ENCODE data around the gene EP300. TPM values are rescaled to one million over a fixed set of nuclear protein-coding genes. Genes with fewer than 3 reads are reported as not detected.

Gene EP300
- total RNA-seq, 1 experiment from 2014 or later: 17.8 TPM

DNA sequence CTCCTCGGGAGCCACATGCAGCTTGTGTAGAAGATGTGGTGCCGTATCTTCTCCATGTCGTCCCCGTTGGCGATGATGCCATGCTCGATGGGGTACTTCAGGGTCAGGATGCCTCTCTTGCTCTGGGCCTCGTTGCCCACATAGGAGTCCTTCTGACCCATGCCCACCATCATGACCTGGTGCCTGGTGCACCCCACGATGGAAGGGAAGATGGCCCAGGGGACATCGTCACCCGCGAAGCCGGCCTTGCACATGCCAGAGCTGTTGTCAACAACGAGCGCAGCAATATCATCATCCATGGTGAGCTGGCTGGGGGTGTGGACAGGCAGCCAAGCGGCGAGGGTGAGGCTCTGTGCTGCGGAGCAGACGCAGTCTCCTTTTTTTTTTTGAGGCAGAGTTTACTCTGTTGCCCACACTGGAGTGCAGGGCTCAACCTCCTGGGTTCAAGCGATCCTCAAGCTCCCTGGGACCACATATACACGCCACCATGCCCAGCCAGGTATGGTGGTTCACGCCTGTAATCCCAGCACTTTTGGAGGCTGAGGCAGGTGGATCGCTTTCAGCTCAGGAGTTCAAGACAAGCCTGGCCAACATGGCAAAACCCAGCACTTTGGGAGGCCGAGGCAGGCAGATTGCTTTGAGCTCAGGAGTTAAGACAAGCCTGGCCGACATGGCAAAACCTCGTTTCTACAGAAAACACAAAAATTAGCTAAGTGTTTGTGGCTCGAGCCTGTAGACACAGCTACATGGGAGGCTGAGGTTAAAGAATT lies 17.3 kb upstream of the EP300 start:
- Histone ChIP-seq H3K4me1 (ENCODE audit: insufficient read depth, low read length) (no peaks in the 10 kb centered on the region), H3K4me3 (ENCODE audit: low read length) (no peak overlapping the region), H3K27ac (ENCODE audit: low read length) (no peak overlapping the region), H4K20me1 (ENCODE audit: low read length) (no peaks in the 10 kb centered on the region), H3K9ac (ENCODE audit: low read length) (no peak overlapping the region), H3K79me2 (ENCODE audit: low read length) (no peaks in the 10 kb centered on the region), H3K9me3 (ENCODE audit: low read length) (no peaks in the 10 kb centered on the region), H3K36me3 (ENCODE audit: low read depth, low read length) (no peaks in the 10 kb centered on the region), H3F3A (ENCODE audit: low read length, unreplicated experiment) (no peaks in the 10 kb centered on the region), H3K9me2 (replicated peaks; ENCODE audit: low read length) (no peaks in the 10 kb centered on the region), H2AFZ (ENCODE audit: low read length) (no peak overlapping the region), H3K27me3 (ENCODE audit: low read length) (no peaks in the 10 kb centered on the region), H3K4me2 (ENCODE audit: low read length) (no peak overlapping the region)
- intact Hi-C loops (cut with micrococcal nuclease): no loop called here
- POLR2A ChIA-PET (ENCODE audit: unreplicated experiment): no interaction called here
- no TSS peak for BruUV-seq (replicated peaks)
- CTCF ChIA-PET: no interaction called here
- ATAC-seq (no peak), DNase-seq (no peak)
- TF ChIP-seq EZH2 (IDR thresholded peaks at IDR 0.05; ENCODE audit: low read length, unreplicated experiment): no peak
- TF ChIP-seq, protein P1, sequence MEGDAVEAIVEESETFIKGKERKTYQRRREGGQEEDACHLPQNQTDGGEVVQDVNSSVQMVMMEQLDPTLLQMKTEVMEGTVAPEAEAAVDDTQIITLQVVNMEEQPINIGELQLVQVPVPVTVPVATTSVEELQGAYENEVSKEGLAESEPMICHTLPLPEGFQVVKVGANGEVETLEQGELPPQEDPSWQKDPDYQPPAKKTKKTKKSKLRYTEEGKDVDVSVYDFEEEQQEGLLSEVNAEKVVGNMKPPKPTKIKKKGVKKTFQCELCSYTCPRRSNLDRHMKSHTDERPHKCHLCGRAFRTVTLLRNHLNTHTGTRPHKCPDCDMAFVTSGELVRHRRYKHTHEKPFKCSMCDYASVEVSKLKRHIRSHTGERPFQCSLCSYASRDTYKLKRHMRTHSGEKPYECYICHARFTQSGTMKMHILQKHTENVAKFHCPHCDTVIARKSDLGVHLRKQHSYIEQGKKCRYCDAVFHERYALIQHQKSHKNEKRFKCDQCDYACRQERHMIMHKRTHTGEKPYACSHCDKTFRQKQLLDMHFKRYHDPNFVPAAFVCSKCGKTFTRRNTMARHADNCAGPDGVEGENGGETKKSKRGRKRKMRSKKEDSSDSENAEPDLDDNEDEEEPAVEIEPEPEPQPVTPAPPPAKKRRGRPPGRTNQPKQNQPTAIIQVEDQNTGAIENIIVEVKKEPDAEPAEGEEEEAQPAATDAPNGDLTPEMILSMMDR (conservative IDR thresholded peaks at IDR 0.05; ENCODE audit: low read depth, low read length): no peak
- TF ChIP-seq EZH2phosphoT487 (IDR thresholded peaks at IDR 0.05; ENCODE audit: borderline replicate concordance, low read length): no peak

DNA sequence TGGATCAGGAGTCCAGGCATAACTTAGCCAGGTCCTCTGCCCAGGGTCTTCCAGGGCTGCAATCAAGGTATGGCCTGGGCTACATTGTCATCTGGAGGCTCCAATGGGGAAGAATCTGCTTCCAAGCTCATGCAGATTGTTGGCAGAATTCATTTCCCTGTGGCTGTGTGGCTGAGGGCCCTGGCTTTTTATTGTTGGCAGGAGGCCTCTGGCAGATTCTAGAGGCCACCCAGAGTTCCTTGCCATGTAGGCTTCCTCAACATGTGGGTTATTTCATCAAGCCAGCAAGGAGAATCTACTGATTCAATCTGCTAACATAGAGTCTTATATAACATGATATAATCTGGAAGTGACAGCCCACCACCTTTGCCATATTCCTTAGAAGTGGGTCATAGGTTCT lies 16.4 kb upstream of the EP300 start:
- CTCF ChIA-PET: no interaction called here
- Histone ChIP-seq H4K20me1 (ENCODE audit: low read length) (no peaks in the 10 kb centered on the region), H3K4me3 (ENCODE audit: low read length) (no peak overlapping the region), H3K27me3 (ENCODE audit: low read length) (no peaks in the 10 kb centered on the region), H3K4me2 (ENCODE audit: low read length) (no peak overlapping the region), H3K4me1 (ENCODE audit: insufficient read depth, low read length) (no peaks in the 10 kb centered on the region), H3K9me2 (replicated peaks; ENCODE audit: low read length) (no peaks in the 10 kb centered on the region), H2AFZ (ENCODE audit: low read length) (no peak overlapping the region), H3F3A (ENCODE audit: low read length, unreplicated experiment) (no peaks in the 10 kb centered on the region), H3K9ac (ENCODE audit: low read length) (no peak overlapping the region), H3K9me3 (ENCODE audit: low read length) (no peaks in the 10 kb centered on the region), H3K27ac (ENCODE audit: low read length) (no peak overlapping the region), H3K79me2 (ENCODE audit: low read length) (no peaks in the 10 kb centered on the region), H3K36me3 (ENCODE audit: low read depth, low read length) (no peaks in the 10 kb centered on the region)
- ATAC-seq (no peak), DNase-seq (no peak)
- no TSS peak for BruUV-seq (replicated peaks)
- intact Hi-C loops (cut with micrococcal nuclease): no loop called here
- TF ChIP-seq, protein P1 (conservative IDR thresholded peaks at IDR 0.05; ENCODE audit: low read depth, low read length): no peak
- POLR2A ChIA-PET (ENCODE audit: unreplicated experiment): no interaction called here

DNA sequence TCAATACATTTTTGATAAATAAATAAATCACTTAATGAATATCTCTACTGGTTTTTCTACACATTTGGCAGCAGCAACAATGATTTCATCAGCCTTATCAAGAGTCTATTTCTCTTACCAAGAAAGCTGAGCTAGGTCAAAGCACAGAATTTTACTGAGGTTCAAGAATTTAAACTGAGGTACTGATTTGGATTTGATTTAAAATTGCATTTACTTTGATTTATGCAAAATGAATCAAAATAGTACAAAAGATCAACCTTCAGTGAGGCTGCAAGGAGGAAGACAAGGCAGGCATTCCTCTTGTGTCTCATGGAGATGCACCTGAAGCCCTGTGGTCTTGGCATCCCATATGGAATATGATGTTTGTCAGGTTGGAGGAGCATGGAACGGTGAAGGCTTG lies 15.5 kb upstream of the EP300 start:
- Histone ChIP-seq H3F3A (ENCODE audit: low read length, unreplicated experiment) (no peaks in the 10 kb centered on the region), H3K36me3 (ENCODE audit: low read depth, low read length) (no peaks in the 10 kb centered on the region), H3K9me2 (replicated peaks; ENCODE audit: low read length) (no peaks in the 10 kb centered on the region), H2AFZ (ENCODE audit: low read length) (no peak overlapping the region), H3K9ac (ENCODE audit: low read length) (no peak overlapping the region), H3K9me3 (ENCODE audit: low read length) (no peaks in the 10 kb centered on the region), H3K79me2 (ENCODE audit: low read length) (no peaks in the 10 kb centered on the region), H4K20me1 (ENCODE audit: low read length) (no peaks in the 10 kb centered on the region), H3K27me3 (ENCODE audit: low read length) (no peaks in the 10 kb centered on the region), H3K27ac (ENCODE audit: low read length) (no peak overlapping the region), H3K4me1 (ENCODE audit: insufficient read depth, low read length) (no peaks in the 10 kb centered on the region), H3K4me3 (ENCODE audit: low read length) (no peak overlapping the region), H3K4me2 (ENCODE audit: low read length) (no peak overlapping the region)
- no peak for ATAC-seq
- TF ChIP-seq, protein P1 (conservative IDR thresholded peaks at IDR 0.05; ENCODE audit: low read depth, low read length): no peak
- no peak for TF ChIP-seq EZH2phosphoT487 (IDR thresholded peaks at IDR 0.05; ENCODE audit: borderline replicate concordance, low read length)
- TF ChIP-seq EZH2 (IDR thresholded peaks at IDR 0.05; ENCODE audit: low read length, unreplicated experiment): no peak
- no peak for DNase-seq
- POLR2A ChIA-PET (ENCODE audit: unreplicated experiment): no interaction called here
- no TSS peak for BruUV-seq (replicated peaks)
- intact Hi-C loops (cut with micrococcal nuclease): no loop called here
- CTCF ChIA-PET: no interaction called here
